Measurements from ENCODE around the gene TINAGL1. TPM values are rescaled to one million over a fixed set of nuclear protein-coding genes. Genes with fewer than 3 reads are reported as not detected.

Gene TINAGL1
- total and polyA plus RNA-seq, 2 of the 13 experiments (the other 11 are each of a cell fraction or from before 2014, with no cell fraction given): 24.7 to 76.8 TPM

DNA sequence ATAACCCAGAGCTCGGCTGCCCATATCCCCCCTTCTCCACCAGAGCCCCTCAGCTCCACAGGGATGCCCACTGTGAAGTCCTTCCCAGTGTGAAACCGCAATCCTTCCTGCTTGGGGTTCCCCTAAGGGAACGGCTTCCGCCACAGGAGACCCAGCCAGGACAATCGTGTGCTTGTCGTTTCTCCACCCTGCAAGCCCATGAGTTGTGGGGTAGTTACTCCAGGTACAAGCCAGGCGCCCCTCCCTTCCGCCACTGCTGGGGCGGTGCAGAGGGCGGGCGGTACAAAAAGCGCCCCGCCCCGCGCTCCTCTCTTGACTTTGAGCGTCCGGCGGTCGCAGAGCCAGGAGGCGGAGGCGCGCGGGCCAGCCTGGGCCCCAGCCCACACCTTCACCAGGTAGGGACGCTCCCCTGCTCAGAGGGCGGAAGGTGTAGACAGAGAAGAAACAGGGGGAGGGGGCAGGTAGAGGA lies at the start of gene TINAGL1 (continued):
- TF ChIP-seq HNRNPLL (IDR thresholded peaks at IDR 0.05; ENCODE audit: low read depth, low read length, poor library complexity, severe bottlenecking) (peak; percentile 89), HNF4A (CRISPR knock-in tag; IDR thresholded peaks at IDR 0.05) (peak; percentile 42; the same call in 1 of the 2 replicates), RFX5 (IDR thresholded peaks at IDR 0.05; ENCODE audit: low read depth, low read length) (no peak), MBNL3 (CRISPR knock-in tag; conservative IDR thresholded peaks at IDR 0.05) (no peak), SUZ12 (IDR thresholded peaks at IDR 0.05; ENCODE audit: low read depth, low read length) (no peak), HNF1B (CRISPR knock-in tag; IDR thresholded peaks at IDR 0.05) (peak; percentile 22; the same call in 1 of the 2 replicates), EP300 (IDR thresholded peaks at IDR 0.05; ENCODE audit: low read depth in 2 of 2, low read length in 2 of 2) (peak in 1 of 2 experiments; percentile 46; a peak in 1 of 4 replicates), EP300 (CRISPR knock-in tag; IDR thresholded peaks at IDR 0.05; ENCODE audit: borderline replicate concordance) (no peak; the same call in 1 of the 2 replicates), ISL2 (CRISPR knock-in tag; IDR thresholded peaks at IDR 0.05) (peak; percentile 39; the same call in 1 of the 2 replicates), ZKSCAN1 (IDR thresholded peaks at IDR 0.05; ENCODE audit: low read length) (no peak), ZFP62 (CRISPR knock-in tag; IDR thresholded peaks at IDR 0.05) (no peak), LCORL (IDR thresholded peaks at IDR 0.05) (no peak), LCORL (CRISPR knock-in tag; IDR thresholded peaks at IDR 0.05) (peak; percentile 61; the same call in 1 of the 2 replicates), ESRRA (CRISPR knock-in tag; IDR thresholded peaks at IDR 0.05; ENCODE audit: low read depth) (no peak), MAZ (IDR thresholded peaks at IDR 0.05; ENCODE audit: borderline replicate concordance, low read depth, low read length) (no peak), MAZ (CRISPR knock-in tag; IDR thresholded peaks at IDR 0.05; ENCODE audit: low read depth) (peak; percentile 50), HNRNPUL1 (IDR thresholded peaks at IDR 0.05; ENCODE audit: low read depth, low read length) (no peak), SP5 (CRISPR knock-in tag; IDR thresholded peaks at IDR 0.05; ENCODE audit: borderline replicate concordance, low read depth) (peak; percentile 96), FOXO1 (CRISPR knock-in tag; IDR thresholded peaks at IDR 0.05) (peak; percentile 33; the same call in 1 of the 2 replicates), MYPOP (CRISPR knock-in tag; IDR thresholded peaks at IDR 0.05) (0 out of 2 replicates have a peak, but pooled peaks have one; percentile 48)
- TF ChIP-seq, protein P1, sequence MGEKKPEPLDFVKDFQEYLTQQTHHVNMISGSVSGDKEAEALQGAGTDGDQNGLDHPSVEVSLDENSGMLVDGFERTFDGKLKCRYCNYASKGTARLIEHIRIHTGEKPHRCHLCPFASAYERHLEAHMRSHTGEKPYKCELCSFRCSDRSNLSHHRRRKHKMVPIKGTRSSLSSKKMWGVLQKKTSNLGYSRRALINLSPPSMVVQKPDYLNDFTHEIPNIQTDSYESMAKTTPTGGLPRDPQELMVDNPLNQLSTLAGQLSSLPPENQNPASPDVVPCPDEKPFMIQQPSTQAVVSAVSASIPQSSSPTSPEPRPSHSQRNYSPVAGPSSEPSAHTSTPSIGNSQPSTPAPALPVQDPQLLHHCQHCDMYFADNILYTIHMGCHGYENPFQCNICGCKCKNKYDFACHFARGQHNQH (CRISPR knock-in tag; IDR thresholded peaks at IDR 0.05): 0 out of 2 replicates have a peak, but pooled peaks have one; percentile 48
- TF ChIP-seq, protein P2, sequence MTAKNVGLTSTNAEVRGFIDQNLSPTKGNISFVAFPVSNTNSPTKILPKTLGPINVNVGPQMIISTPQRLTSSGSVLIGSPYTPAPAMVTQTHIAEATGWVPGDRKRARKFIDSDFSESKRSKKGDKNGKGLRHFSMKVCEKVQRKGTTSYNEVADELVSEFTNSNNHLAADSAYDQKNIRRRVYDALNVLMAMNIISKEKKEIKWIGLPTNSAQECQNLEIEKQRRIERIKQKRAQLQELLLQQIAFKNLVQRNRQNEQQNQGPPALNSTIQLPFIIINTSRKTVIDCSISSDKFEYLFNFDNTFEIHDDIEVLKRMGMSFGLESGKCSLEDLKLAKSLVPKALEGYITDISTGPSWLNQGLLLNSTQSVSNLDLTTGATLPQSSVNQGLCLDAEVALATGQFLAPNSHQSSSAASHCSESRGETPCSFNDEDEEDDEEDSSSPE (CRISPR knock-in tag; IDR thresholded peaks at IDR 0.05): peak; percentile 62; the same call in 1 of the 2 replicates
- TF ChIP-seq, protein P3, sequence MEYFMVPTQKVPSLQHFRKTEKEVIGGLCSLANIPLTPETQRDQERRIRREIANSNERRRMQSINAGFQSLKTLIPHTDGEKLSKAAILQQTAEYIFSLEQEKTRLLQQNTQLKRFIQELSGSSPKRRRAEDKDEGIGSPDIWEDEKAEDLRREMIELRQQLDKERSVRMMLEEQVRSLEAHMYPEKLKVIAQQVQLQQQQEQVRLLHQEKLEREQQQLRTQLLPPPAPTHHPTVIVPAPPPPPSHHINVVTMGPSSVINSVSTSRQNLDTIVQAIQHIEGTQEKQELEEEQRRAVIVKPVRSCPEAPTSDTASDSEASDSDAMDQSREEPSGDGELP (IDR thresholded peaks at IDR 0.05; ENCODE audit: borderline replicate concordance, low read depth): peak; percentile 34; the same call in 1 of the 2 replicates
- TF ChIP-seq, protein P4, sequence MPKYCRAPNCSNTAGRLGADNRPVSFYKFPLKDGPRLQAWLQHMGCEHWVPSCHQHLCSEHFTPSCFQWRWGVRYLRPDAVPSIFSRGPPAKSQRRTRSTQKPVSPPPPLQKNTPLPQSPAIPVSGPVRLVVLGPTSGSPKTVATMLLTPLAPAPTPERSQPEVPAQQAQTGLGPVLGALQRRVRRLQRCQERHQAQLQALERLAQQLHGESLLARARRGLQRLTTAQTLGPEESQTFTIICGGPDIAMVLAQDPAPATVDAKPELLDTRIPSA (CRISPR knock-in tag; IDR thresholded peaks at IDR 0.05; ENCODE audit: borderline replicate concordance): no peak

Measured in HepG2 (cell line).